Measurements from ENCODE around the gene RRAS2.

DNA sequence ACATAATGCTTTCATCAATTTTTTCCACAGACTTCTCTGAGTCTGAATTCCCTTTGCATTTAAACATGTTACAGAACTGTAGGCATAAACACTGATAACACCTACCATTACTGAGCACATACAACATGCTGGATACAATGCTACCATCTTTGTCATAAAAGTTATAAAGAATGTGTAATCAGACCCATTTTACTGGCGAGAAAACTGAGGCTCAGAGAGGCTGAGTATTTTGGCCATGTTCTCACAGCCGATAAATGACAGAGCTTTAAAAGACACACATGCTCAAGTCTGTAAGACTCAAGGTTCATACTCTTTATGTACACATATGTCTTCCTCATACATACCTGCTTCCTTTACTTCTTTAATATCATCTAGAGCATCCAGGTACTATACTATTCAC, 2.6 kb downstream of the RRAS2 start:
- TF ChIP-seq POLR2A (conservative IDR thresholded peaks at IDR 0.05) (no peak), XRCC5 (IDR thresholded peaks at IDR 0.05; ENCODE audit: low read depth, low read length) (no peak), TRIM28 (IDR thresholded peaks at IDR 0.05) (no peak), STAG1 (CRISPR knock-in tag; IDR thresholded peaks at IDR 0.05; ENCODE audit: borderline replicate concordance) (no peak), CEBPB (tag; IDR thresholded peaks at IDR 0.05) (no peak), ZNF668 (CRISPR knock-in tag; IDR thresholded peaks at IDR 0.05) (no peak)
- TF ChIP-seq, protein P1, sequence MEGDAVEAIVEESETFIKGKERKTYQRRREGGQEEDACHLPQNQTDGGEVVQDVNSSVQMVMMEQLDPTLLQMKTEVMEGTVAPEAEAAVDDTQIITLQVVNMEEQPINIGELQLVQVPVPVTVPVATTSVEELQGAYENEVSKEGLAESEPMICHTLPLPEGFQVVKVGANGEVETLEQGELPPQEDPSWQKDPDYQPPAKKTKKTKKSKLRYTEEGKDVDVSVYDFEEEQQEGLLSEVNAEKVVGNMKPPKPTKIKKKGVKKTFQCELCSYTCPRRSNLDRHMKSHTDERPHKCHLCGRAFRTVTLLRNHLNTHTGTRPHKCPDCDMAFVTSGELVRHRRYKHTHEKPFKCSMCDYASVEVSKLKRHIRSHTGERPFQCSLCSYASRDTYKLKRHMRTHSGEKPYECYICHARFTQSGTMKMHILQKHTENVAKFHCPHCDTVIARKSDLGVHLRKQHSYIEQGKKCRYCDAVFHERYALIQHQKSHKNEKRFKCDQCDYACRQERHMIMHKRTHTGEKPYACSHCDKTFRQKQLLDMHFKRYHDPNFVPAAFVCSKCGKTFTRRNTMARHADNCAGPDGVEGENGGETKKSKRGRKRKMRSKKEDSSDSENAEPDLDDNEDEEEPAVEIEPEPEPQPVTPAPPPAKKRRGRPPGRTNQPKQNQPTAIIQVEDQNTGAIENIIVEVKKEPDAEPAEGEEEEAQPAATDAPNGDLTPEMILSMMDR (IDR thresholded peaks at IDR 0.05 in 2 of 3, conservative IDR thresholded peaks at IDR 0.05 in 1 of 3; ENCODE audit: insufficient read depth in 2 of 3, low read depth in 1 of 3, low read length in 3 of 3): no peak
- TF ChIP-seq, protein P2, sequence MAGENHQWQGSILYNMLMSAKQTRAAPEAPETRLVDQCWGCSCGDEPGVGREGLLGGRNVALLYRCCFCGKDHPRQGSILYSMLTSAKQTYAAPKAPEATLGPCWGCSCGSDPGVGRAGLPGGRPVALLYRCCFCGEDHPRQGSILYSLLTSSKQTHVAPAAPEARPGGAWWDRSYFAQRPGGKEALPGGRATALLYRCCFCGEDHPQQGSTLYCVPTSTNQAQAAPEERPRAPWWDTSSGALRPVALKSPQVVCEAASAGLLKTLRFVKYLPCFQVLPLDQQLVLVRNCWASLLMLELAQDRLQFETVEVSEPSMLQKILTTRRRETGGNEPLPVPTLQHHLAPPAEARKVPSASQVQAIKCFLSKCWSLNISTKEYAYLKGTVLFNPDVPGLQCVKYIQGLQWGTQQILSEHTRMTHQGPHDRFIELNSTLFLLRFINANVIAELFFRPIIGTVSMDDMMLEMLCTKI (IDR thresholded peaks at IDR 0.05; ENCODE audit: partially characterized antibody): no peak
